Measurements from ENCODE around the gene PCDHB10.
"Not testable (repeated sequence)": the region's sequence is repeated elsewhere in the genome, so short reads cannot be mapped to it uniquely, and the experiment has no call there.

GRCh38 chr5:141201646-141202045 lies 9.5 kb downstream of the PCDHB10 start:
- not testable (repeated sequence) for TF ChIP-seq CTCF (conservative IDR thresholded peaks at IDR 0.05; ENCODE audit: low read length); EZH2phosphoT487 (IDR thresholded peaks at IDR 0.05; ENCODE audit: borderline replicate concordance)
